Measurements from ENCODE around the gene KIF4B.

- no peak for TF ChIP-seq KDM5A (IDR thresholded peaks at IDR 0.05; ENCODE audit: low read length)
- no peak for TF ChIP-seq JUN (IDR thresholded peaks at IDR 0.05; ENCODE audit: low read depth, low read length)
- TF ChIP-seq KDM1A (IDR thresholded peaks at IDR 0.05; ENCODE audit: borderline replicate concordance, low read length) = no peak
- no peak for TF ChIP-seq POLR2AphosphoS5 (IDR thresholded peaks at IDR 0.05; ENCODE audit: low read depth, low read length)
- TF ChIP-seq CTBP2 (IDR thresholded peaks at IDR 0.05; ENCODE audit: borderline replicate concordance, insufficient read depth, insufficient read length, low read length) = no peak
These were observed 47.3 kb upstream of the KIF4B start for GRCh38 chr5:154966081-154966841.

Data from H1 (cell line).